A549 (cell line): ENCODE results near the gene SLC25A26. TPM values are rescaled to one million over a fixed set of nuclear protein-coding genes. Genes with fewer than 3 reads are reported as not detected.

Experiments used
- ATAC-seq, 2 experiments: fragments of 200-7000 bp in 1 of 2; fragments of >200 bp in 1 of 2; cut with Nextera tagmentation in 1 of 2; cut with Tn5 transposase in 1 of 2; 3 replicates each; pipeline versions ENCODE4 v1.8.0 to v1.9.1; 2018 to 2020; ENCODE audit warnings: mild to moderate bottlenecking in 1 of 2, moderate library complexity in 1 of 2
- CTCF ChIA-PET: fragments of 300-600 bp; sonication (Branson Sonifier 250); formaldehyde crosslinking; extraction: SDS; loops from one replicate; lab custom pipeline; 2021; ENCODE audit warnings: antibody characterized with exemption, inconsistent platforms; lab: Yijun Ruan, JAX
- POLR2A ChIA-PET: fragments of 350-600 bp; formaldehyde crosslinking; extraction: SDS; loops from one replicate; lab custom pipeline; 2021; ENCODE audit warnings: antibody characterized with exemption, inconsistent platforms; lab: Yijun Ruan, JAX
- DNase-seq, 2 experiments: peaks; one replicate each; pipeline versions ENCODE4 v3.0.0 to v3.0.0-alpha.2; 2011 to 2016; ENCODE audit warnings: low read depth in 1 of 2, low spot score in 1 of 2
- FAIRE-seq: peaks from 2 replicates; lab custom pipeline; 2011; peaks lifted over from hg19 to GRCh38; lab: Jason Lieb, UNC
- H3K27ac ChIP-seq, 2 experiments: fragments of >200 bp; sonication (Bioruptor Twin); formaldehyde crosslinking; 3 replicates each; pipeline ENCODE4 v1.5.1; 2016 to 2017
- H3K4me1 ChIP-seq: fragments of >200 bp; sonication (Bioruptor Twin); formaldehyde crosslinking; 3 replicates; pipeline ENCODE4 v1.6.1; 2016
- H3K4me2 ChIP-seq: fragments of >200 bp; sonication (Bioruptor Twin); formaldehyde crosslinking; 3 replicates; pipeline ENCODE4 v1.6.1; 2016
- H3K4me3 ChIP-seq: fragments of >200 bp; sonication (Bioruptor Twin); formaldehyde crosslinking; 3 replicates; pipeline ENCODE4 v1.5.1; 2016
- H3K9me3 ChIP-seq: fragments of >200 bp; sonication (Bioruptor Twin); formaldehyde crosslinking; 3 replicates; pipeline ENCODE4 v1.6.1; 2016
- BHLHE40 ChIP-seq: IDR thresholded peaks from 2 replicates; pipeline ENCODE4 v1.6.1; 2012; ENCODE audit warnings: low read depth, low read length, inconsistent platforms
- CBX2 ChIP-seq: fragments of 200-600 bp; sonication (generic); IDR thresholded peaks from 2 replicates; pipeline ENCODE4 v1.6.1; 2016; ENCODE audit warnings: low read depth, mild to moderate bottlenecking, borderline replicate concordance
- CBX8 ChIP-seq: fragments of 200-600 bp; sonication (generic); IDR thresholded peaks from 2 replicates; pipeline ENCODE4 v1.6.1; 2016
- CTCF ChIP-seq: fragments of >200 bp; sonication (Bioruptor Twin); formaldehyde crosslinking; IDR thresholded peaks from 3 replicates; pipeline ENCODE4 v1.5.1; 2016
- E2F6 ChIP-seq: IDR thresholded peaks from 2 replicates; pipeline ENCODE4 v1.6.1; 2012; ENCODE audit warnings: low read depth, borderline replicate concordance
- ELK1 ChIP-seq: fragments of 150-350 bp; IDR thresholded peaks from 2 replicates; pipeline ENCODE4 v1.6.1; 2014; ENCODE audit warnings: low read depth, mild to moderate bottlenecking, low read length
- FOSL2 ChIP-seq, 2 experiments: fragments of 450-650 bp in 1 of 2; fragments of >200 bp in 1 of 2; sonication (Bioruptor Twin) in 1 of 2; formaldehyde crosslinking; IDR thresholded peaks; 2 replicates each; pipeline versions ENCODE4 v1.5.0 to v1.6.1; 2016 to 2020; ENCODE audit warnings: mild to moderate bottlenecking in 1 of 2, moderate library complexity in 1 of 2
- FOXS1 ChIP-seq: fragments of 250-450 bp; sonication (Bioruptor Pico); IDR thresholded peaks from 2 replicates; pipeline ENCODE4 v1.5.0; 2020; ENCODE audit warnings: mild to moderate bottlenecking, moderate library complexity
- GATA3 ChIP-seq: IDR thresholded peaks from 2 replicates; pipeline ENCODE4 v1.6.1; 2012; ENCODE audit warnings: borderline replicate concordance
- HMGXB4 ChIP-seq: fragments of 250-450 bp; sonication (Bioruptor Pico); IDR thresholded peaks from 2 replicates; pipeline ENCODE4 v1.5.0; 2021; ENCODE audit warnings: mild to moderate bottlenecking, moderate library complexity, borderline replicate concordance
- HOXB13 ChIP-seq: fragments of 250-450 bp; sonication (Bioruptor Pico); IDR thresholded peaks from 2 replicates; pipeline ENCODE4 v1.5.0; 2020; ENCODE audit warnings: low read depth, mild to moderate bottlenecking, moderate library complexity
- HOXB5 ChIP-seq: fragments of 250-450 bp; sonication (Bioruptor Pico); IDR thresholded peaks from 2 replicates; pipeline ENCODE4 v1.5.0; 2020; ENCODE audit warnings: mild to moderate bottlenecking, moderate library complexity
- MAFK ChIP-seq: fragments of 450-650 bp; IDR thresholded peaks from 2 replicates; pipeline ENCODE4 v1.6.1; 2014; ENCODE audit not compliant: partially characterized antibody
- NPAS2 ChIP-seq: fragments of 250-450 bp; sonication (Bioruptor Pico); IDR thresholded peaks from 2 replicates; pipeline ENCODE4 v1.8.0; 2022; ENCODE audit warnings: mild to moderate bottlenecking, moderate library complexity, borderline replicate concordance
- NR3C1 ChIP-seq: fragments of >200 bp; sonication (Bioruptor Twin); formaldehyde crosslinking; IDR thresholded peaks from 3 replicates; pipeline ENCODE4 v1.6.1; 2017
- PBX3 ChIP-seq: IDR thresholded peaks from 2 replicates; pipeline ENCODE4 v1.6.1; 2012
- PHF8 ChIP-seq: fragments of 200-600 bp; sonication (generic); IDR thresholded peaks from 2 replicates; pipeline ENCODE4 v1.6.1; 2016; ENCODE audit warnings: low read depth, mild to moderate bottlenecking, antibody characterized with exemption, moderate library complexity, borderline replicate concordance
- POLR2AphosphoS2 ChIP-seq: conservative IDR thresholded peaks from 2 replicates; pipeline ENCODE4 v1.6.1; 2012; ENCODE audit warnings: low read length, improper control_type of control experiment, inconsistent platforms
- RNF2 ChIP-seq: fragments of 200-600 bp; sonication (generic); IDR thresholded peaks from 2 replicates; pipeline ENCODE4 v1.6.1; 2016; ENCODE audit warnings: low read depth, mild to moderate bottlenecking, antibody characterized with exemption, moderate library complexity, borderline replicate concordance
- SMC3 ChIP-seq: fragments of >200 bp; sonication (Bioruptor Twin); formaldehyde crosslinking; IDR thresholded peaks from 3 replicates; pipeline ENCODE4 v1.6.1; 2018; ENCODE audit warnings: inconsistent platforms
- TFCP2L1 ChIP-seq: fragments of 250-450 bp; sonication (Bioruptor Pico); IDR thresholded peaks from 2 replicates; pipeline ENCODE4 v1.5.0; 2021; ENCODE audit warnings: mild to moderate bottlenecking
- USF2 ChIP-seq: fragments of 450-650 bp; IDR thresholded peaks from 2 replicates; pipeline ENCODE4 v1.6.1; 2014; ENCODE audit warnings: antibody characterized with exemption
- ZFP36 ChIP-seq: fragments of 450-650 bp; IDR thresholded peaks from 2 replicates; pipeline ENCODE4 v1.6.1; 2014; ENCODE audit warnings: borderline replicate concordance; ENCODE audit not compliant: partially characterized antibody
- ZNF302 ChIP-seq: fragments of 250-450 bp; sonication (Bioruptor Pico); IDR thresholded peaks from 2 replicates; pipeline ENCODE4 v1.9.0; 2021; ENCODE audit warnings: inconsistent platforms, mild to moderate bottlenecking, moderate library complexity
- WGBS: methylation state at CpG from one replicate; pipeline ENCODE4 v1.1.6; 2017; ENCODE audit errors: missing lambda C conversion rate; 5-methylcytosine and 5-hydroxymethylcytosine counted together
- polyA plus RNA-seq, 4 experiments: library from polyadenylated mRNA; depleted of rRNA in 3 of 4; stranded (reverse); fragments of >200 nt; fragmentation: RNase III in 1 of 4; extraction: RNeasy Plus Mini Kit Qiagen cat#74134 plus additional on column Dnase treatment in 1 of 4; gene quantifications; 2 replicates in 3 of 4; 3 replicates in 1 of 4; pipeline ENCODE4 v1.2.3, GENCODE V29; 2011 to 2017

The SLC25A26 gene
- polyA plus RNA-seq, 2 of the 4 experiments (the other 2 are of a cell fraction) = 13.0 to 30.5 TPM

GRCh38 chr3:66178206-66178605, 42.6 kb upstream of the SLC25A26 start:
- Histone ChIP-seq H3K9me3 (no peaks in the 10 kb centered on the region), H3K4me1 (no peaks in the 10 kb centered on the region), H3K27ac (no peak overlapping the region), H3K4me3 (no peak overlapping the region), H3K4me2 (no peak overlapping the region)
- ChIA-PET POLR2A (no interaction called here), CTCF (interaction anchor here (1.1 kb wide), 1 partner anchor 18 kb away, joined by 5 read pairs; no protein-coding TSS in a partner anchor)
- 55% methylated on average over 6 of the region's 6 CpGs for WGBS
- no peak for TF ChIP-seq CTCF
- no peak for TF ChIP-seq GATA3
- no peak for TF ChIP-seq TFCP2L1
- no peak for TF ChIP-seq FOSL2 (IDR thresholded peaks at IDR 0.05)
- TF ChIP-seq FOSL2 (CRISPR knock-in tag; IDR thresholded peaks at IDR 0.05) = no peak
- TF ChIP-seq HMGXB4 = no peak
- TF ChIP-seq HOXB13 = no peak
- no peak for TF ChIP-seq HOXB5 (CRISPR knock-in tag)
- DNase-seq (no peak), ATAC-seq (no peak), FAIRE-seq (no peak)

GRCh38 chr3:66179793-66180192, 41.0 kb upstream of the SLC25A26 start:
- no peaks in the 10 kb centered on the region for H3K4me1 ChIP-seq
- no peak for DNase-seq
- TF ChIP-seq POLR2AphosphoS2 (no peak), CBX8 (no peak), NPAS2 (no peak), SMC3 (no peak), FOXS1 (no peak), HMGXB4 (no peak), HOXB13 (no peak), ELK1 (no peak), BHLHE40 (no peak), PBX3 (no peak), ZFP36 (no peak), ZNF302 (CRISPR knock-in tag) (no peak), USF2 (no peak), PHF8 (no peak), MAFK (no peak), CBX2 (no peak), E2F6 (no peak), RNF2 (no peak), NR3C1 (no peak)
- ChIA-PET POLR2A (no interaction called here), CTCF (no interaction called here)
- H3K4me2 ChIP-seq = no peak overlapping the region
- no peak for FAIRE-seq
- 82% methylated on average over 2 of the region's 2 CpGs for WGBS
- ATAC-seq = no peak
- H3K9me3 ChIP-seq = no peaks in the 10 kb centered on the region
- no peak overlapping the region for H3K27ac ChIP-seq
- no peak overlapping the region for H3K4me3 ChIP-seq
